Erythroblast (primary cell): ENCODE results near the gene COL16A1.

ENCODE experiments used
- GATA1 ChIP-seq: IDR thresholded peaks from 2 replicates; pipeline ENCODE4 v1.6.1; 2011; ENCODE audit warnings: low read depth, mild to moderate bottlenecking, control low read depth, low read length, moderate library complexity
- POLR2A ChIP-seq: IDR thresholded peaks from 2 replicates; pipeline ENCODE4 v1.6.1; 2011; ENCODE audit warnings: mild to moderate bottlenecking, low read length

- TF ChIP-seq POLR2A (no peak), GATA1 (no peak)
These were observed 44.5 kb upstream of the COL16A1 start for GRCh38 chr1:31748365-31748764.
